PC-3 (cell line): ENCODE results near the gene FZD10. TPM values are rescaled to one million over a fixed set of nuclear protein-coding genes. Genes with fewer than 3 reads are reported as not detected.

Experiments
- ATAC-seq: fragments of 200-7000 bp; cut with Tn5 transposase; 2 replicates; pipeline ENCODE4 v1.9.1; 2020; ENCODE audit warnings: mild to moderate bottlenecking, moderate library complexity
- BruUV-seq: library from RNA; stranded (reverse); fragments of 400-500 nt; replicated peaks from 2 replicates; lab custom pipeline; 2021; lab: Mats Ljungman, UMichigan
- CTCF ChIA-PET: fragments of 300-600 bp; sonication (Branson Sonifier 250); formaldehyde crosslinking; loops from one replicate; lab custom pipeline; 2022; ENCODE audit warnings: antibody characterized with exemption; lab: Charles Lee
- POLR2A ChIA-PET: fragments of 300-600 bp; sonication (Branson Sonifier 250); formaldehyde crosslinking; loops from one replicate; lab custom pipeline; 2022; ENCODE audit warnings: antibody characterized with exemption; ENCODE audit not compliant: unreplicated experiment; lab: Charles Lee
- DNase-seq: peaks from one replicate; pipeline ENCODE4 v3.0.0-alpha.2; 2015
- H2AFZ ChIP-seq: fragments of 300-600 bp; sonication (generic); 2 replicates; pipeline ENCODE4 v1.6.0; 2016; ENCODE audit warnings: antibody characterized with exemption, low read length
- H3F3A ChIP-seq: fragments of 300-600 bp; sonication (generic); one replicate; pipeline ENCODE4 v1.6.0; 2017; ENCODE audit warnings: antibody characterized with exemption, low read length, control low read depth, mild to moderate bottlenecking; ENCODE audit not compliant: unreplicated experiment
- H3K27ac ChIP-seq: fragments of 300-600 bp; sonication (generic); 2 replicates; pipeline ENCODE4 v1.5.1; 2016; ENCODE audit warnings: mild to moderate bottlenecking, low read length
- H3K27me3 ChIP-seq: fragments of 300-600 bp; sonication (generic); 2 replicates; pipeline ENCODE4 v1.6.1; 2016; ENCODE audit warnings: low read length, mixed read lengths
- H3K36me3 ChIP-seq: fragments of 300-600 bp; sonication (generic); 2 replicates; pipeline ENCODE4 v1.6.1; 2016; ENCODE audit warnings: low read depth, mixed run types, low read length, mixed read lengths
- H3K4me1 ChIP-seq: fragments of 300-600 bp; sonication (generic); 2 replicates; pipeline ENCODE4 v1.5.1; 2016; ENCODE audit warnings: low read length; ENCODE audit not compliant: insufficient read depth
- H3K4me2 ChIP-seq: fragments of 300-600 bp; sonication (generic); 2 replicates; pipeline ENCODE4 v1.6.0; 2016; ENCODE audit warnings: low read length
- H3K4me3 ChIP-seq: fragments of 300-600 bp; sonication (generic); 2 replicates; pipeline ENCODE4 v1.5.1; 2016; ENCODE audit warnings: mild to moderate bottlenecking, low read length, mixed read lengths
- H3K79me2 ChIP-seq: fragments of 300-600 bp; sonication (generic); 2 replicates; pipeline ENCODE4 v1.6.1; 2017; ENCODE audit warnings: low read length, mixed read lengths
- H3K9ac ChIP-seq: fragments of 300-600 bp; sonication (generic); 2 replicates; pipeline ENCODE4 v1.6.0; 2016; ENCODE audit warnings: mild to moderate bottlenecking, low read length
- H3K9me2 ChIP-seq: fragments of 300-600 bp; sonication (generic); replicated peaks from 2 replicates; pipeline ENCODE4 v1.6.1; 2016; ENCODE audit warnings: mixed run types, low read length, mixed read lengths
- H3K9me3 ChIP-seq: fragments of 300-600 bp; sonication (generic); 2 replicates; pipeline ENCODE4 v1.6.1; 2016; ENCODE audit warnings: low read length, mixed read lengths
- H4K20me1 ChIP-seq: fragments of 300-600 bp; sonication (generic); 2 replicates; pipeline ENCODE4 v1.6.1; 2016; ENCODE audit warnings: low read length, mixed read lengths
- CTCF ChIP-seq: fragments of 300-600 bp; sonication (generic); conservative IDR thresholded peaks from 2 replicates; pipeline ENCODE4 v1.5.1; 2017; ENCODE audit warnings: antibody characterized with exemption, low read depth, mild to moderate bottlenecking, low read length
- EZH2 ChIP-seq: fragments of 300-600 bp; sonication (generic); IDR thresholded peaks from one replicate; pipeline ENCODE4 v1.6.1; 2017; ENCODE audit warnings: antibody characterized with exemption, mild to moderate bottlenecking, low read length; ENCODE audit not compliant: unreplicated experiment
- EZH2phosphoT487 ChIP-seq: fragments of 300-600 bp; sonication (generic); IDR thresholded peaks from 2 replicates; pipeline ENCODE4 v1.6.1; 2018; ENCODE audit warnings: mild to moderate bottlenecking, antibody characterized with exemption, low read length, borderline replicate concordance
- intact Hi-C: fragments of 100-400 bp; cut with micrococcal nuclease; formaldehyde crosslinking; loops from 2 replicates; pipeline ENCODE4 v1.9.0; 2023
- total RNA-seq: library from RNA; depleted of rRNA; stranded (reverse); fragments of >200 nt; gene quantifications from 2 replicates; pipeline ENCODE4 v1.2.3, GENCODE V29; 2014

The FZD10 gene
- total RNA-seq, 1 experiment from 2014 or later = not detected

GRCh38 chr12:130127912-130128789 is 34.1 kb upstream of the FZD10 start:
- no peak overlapping the region for H2AFZ ChIP-seq

GRCh38 chr12:130128790-130129735 is 33.2 kb upstream of the FZD10 start:
- Histone ChIP-seq H3K79me2 (no peaks in the 10 kb centered on the region), H3K27ac (no peak overlapping the region), H3K36me3 (no peaks in the 10 kb centered on the region), H3K4me3 (no peak overlapping the region), H3K9ac (no peak overlapping the region), H3F3A (no peaks in the 10 kb centered on the region), H2AFZ (no peak overlapping the region), H3K9me2 (no peaks in the 10 kb centered on the region), H3K4me2 (no peak overlapping the region), H4K20me1 (no peaks in the 10 kb centered on the region), H3K27me3 (peaks cover 19% of the 10 kb centered on the region), H3K9me3 (no peaks in the 10 kb centered on the region), H3K4me1 (no peaks in the 10 kb centered on the region)
- ChIA-PET POLR2A (no interaction called here), CTCF (no interaction called here)
- DNase-seq (no peak), ATAC-seq (no peak)
- BruUV-seq = no TSS peak
- no peak for TF ChIP-seq EZH2phosphoT487
- TF ChIP-seq CTCF = no peak
- TF ChIP-seq EZH2 = no peak
- intact Hi-C loops = no loop called here

More at GRCh38 chr12:130127912-130128789, 34.1 kb upstream of the FZD10 start:
- intact Hi-C loops = no loop called here
- TF ChIP-seq EZH2 (no peak), CTCF (no peak), EZH2phosphoT487 (no peak)
- no peak overlapping the region for H3K4me3 ChIP-seq
- no peaks in the 10 kb centered on the region for H3K79me2 ChIP-seq
- ChIA-PET POLR2A (no interaction called here), CTCF (no interaction called here)
- no TSS peak for BruUV-seq
- no peaks in the 10 kb centered on the region for H4K20me1 ChIP-seq
- H3K9me3 ChIP-seq = no peaks in the 10 kb centered on the region
- H3K4me2 ChIP-seq = no peak overlapping the region
- H3F3A ChIP-seq = no peaks in the 10 kb centered on the region
- H3K9ac ChIP-seq = no peak overlapping the region
- DNase-seq (no peak), ATAC-seq (no peak)
- peaks cover 13% of the 10 kb centered on the region; the same call in 1 of the 2 replicates for H3K27me3 ChIP-seq
- H3K4me1 ChIP-seq = no peaks in the 10 kb centered on the region
- H3K36me3 ChIP-seq = no peaks in the 10 kb centered on the region
- no peaks in the 10 kb centered on the region for H3K9me2 ChIP-seq
- H3K27ac ChIP-seq = no peak overlapping the region
